ENCODE data around the gene FLT3LG.

DNA sequence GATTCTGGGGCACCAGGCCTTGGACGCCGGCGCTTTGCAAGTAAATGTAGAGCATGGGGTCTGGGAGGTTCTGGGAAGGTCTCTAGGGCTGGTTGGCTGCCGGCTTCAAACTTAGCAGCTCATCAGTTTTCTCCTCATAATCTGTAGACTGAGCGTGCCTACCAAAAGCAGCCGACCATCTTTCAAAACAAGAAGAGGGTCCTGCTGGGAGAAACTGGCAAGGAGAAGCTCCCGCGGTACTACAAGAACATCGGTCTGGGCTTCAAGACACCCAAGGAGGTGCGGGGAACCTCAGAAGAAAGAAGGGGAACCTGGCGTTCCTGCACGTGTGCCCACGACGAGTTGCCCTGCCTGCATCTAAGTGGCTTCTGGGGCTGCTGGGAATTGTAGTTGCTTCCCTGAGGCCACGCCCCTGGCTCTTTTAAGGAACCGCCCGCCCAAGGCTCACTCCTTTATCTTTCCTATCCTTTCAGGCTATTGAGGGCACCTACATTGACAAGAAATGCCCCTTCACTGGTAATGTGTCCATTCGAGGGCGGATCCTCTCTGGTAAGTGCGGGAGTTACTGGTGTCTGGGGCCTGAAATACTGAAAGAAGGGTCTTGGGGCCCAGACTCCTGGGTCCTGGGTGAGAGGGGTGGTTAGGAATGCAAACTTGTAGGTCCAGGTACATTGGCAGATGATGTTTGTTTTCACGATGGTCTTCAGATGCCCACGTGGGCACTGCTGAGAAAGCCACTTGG, 23.2 kb downstream of the FLT3LG start:
- TF ChIP-seq, protein P1, sequence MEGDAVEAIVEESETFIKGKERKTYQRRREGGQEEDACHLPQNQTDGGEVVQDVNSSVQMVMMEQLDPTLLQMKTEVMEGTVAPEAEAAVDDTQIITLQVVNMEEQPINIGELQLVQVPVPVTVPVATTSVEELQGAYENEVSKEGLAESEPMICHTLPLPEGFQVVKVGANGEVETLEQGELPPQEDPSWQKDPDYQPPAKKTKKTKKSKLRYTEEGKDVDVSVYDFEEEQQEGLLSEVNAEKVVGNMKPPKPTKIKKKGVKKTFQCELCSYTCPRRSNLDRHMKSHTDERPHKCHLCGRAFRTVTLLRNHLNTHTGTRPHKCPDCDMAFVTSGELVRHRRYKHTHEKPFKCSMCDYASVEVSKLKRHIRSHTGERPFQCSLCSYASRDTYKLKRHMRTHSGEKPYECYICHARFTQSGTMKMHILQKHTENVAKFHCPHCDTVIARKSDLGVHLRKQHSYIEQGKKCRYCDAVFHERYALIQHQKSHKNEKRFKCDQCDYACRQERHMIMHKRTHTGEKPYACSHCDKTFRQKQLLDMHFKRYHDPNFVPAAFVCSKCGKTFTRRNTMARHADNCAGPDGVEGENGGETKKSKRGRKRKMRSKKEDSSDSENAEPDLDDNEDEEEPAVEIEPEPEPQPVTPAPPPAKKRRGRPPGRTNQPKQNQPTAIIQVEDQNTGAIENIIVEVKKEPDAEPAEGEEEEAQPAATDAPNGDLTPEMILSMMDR (IDR thresholded peaks at IDR 0.05): no peak
- TF ChIP-seq POLR2A (IDR thresholded peaks at IDR 0.05) (peak in 1 of 2 donors; percentile 24), POLR2AphosphoS5 (IDR thresholded peaks at IDR 0.05) (no peak), EP300 (IDR thresholded peaks at IDR 0.05) (no peak)

Data from gastroesophageal sphincter (tissue), 3 donors.